DOHH2 (cell line): ENCODE measurements around the gene VANGL2.

ENCODE experiments used
- CTCF ChIP-seq: fragments of 200-600 bp; sonication (generic); IDR thresholded peaks from one replicate; pipeline ENCODE4 v1.5.1; 2014; ENCODE audit warnings: antibody characterized with exemption, mild to moderate bottlenecking, low read depth, low read length; ENCODE audit not compliant: poor library complexity, severe bottlenecking
- EZH2phosphoT487 ChIP-seq: fragments of 200-600 bp; sonication (generic); IDR thresholded peaks from 2 replicates; pipeline ENCODE4 v1.6.1; 2017; ENCODE audit warnings: borderline replicate concordance, mild to moderate bottlenecking, antibody characterized with exemption, low read length, moderate library complexity, mixed read lengths

DNA sequence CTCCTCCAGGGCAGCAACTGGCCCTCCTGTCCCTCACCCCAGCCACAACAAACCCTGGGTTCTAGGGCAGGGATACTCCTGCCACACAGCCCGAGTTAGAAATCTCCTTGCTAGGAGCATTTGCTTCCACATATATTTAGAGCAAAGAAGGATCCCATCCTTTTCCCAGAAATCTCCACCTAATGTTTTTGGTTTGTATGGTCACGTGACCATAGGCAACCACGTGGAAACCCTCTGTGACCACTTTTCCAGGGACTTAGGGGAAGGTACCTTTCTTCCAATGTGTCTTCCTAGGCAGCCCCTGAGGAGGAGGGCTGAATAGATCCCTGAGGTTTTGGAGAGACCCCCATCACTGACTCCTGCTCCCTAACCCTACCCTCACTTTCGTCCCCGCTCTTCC is 25.5 kb downstream of the VANGL2 start:
- no peak for TF ChIP-seq CTCF
- TF ChIP-seq EZH2phosphoT487 = no peak
